Measurements from ENCODE around the gene MB21D2.

- TF ChIP-seq, protein P1, sequence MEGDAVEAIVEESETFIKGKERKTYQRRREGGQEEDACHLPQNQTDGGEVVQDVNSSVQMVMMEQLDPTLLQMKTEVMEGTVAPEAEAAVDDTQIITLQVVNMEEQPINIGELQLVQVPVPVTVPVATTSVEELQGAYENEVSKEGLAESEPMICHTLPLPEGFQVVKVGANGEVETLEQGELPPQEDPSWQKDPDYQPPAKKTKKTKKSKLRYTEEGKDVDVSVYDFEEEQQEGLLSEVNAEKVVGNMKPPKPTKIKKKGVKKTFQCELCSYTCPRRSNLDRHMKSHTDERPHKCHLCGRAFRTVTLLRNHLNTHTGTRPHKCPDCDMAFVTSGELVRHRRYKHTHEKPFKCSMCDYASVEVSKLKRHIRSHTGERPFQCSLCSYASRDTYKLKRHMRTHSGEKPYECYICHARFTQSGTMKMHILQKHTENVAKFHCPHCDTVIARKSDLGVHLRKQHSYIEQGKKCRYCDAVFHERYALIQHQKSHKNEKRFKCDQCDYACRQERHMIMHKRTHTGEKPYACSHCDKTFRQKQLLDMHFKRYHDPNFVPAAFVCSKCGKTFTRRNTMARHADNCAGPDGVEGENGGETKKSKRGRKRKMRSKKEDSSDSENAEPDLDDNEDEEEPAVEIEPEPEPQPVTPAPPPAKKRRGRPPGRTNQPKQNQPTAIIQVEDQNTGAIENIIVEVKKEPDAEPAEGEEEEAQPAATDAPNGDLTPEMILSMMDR (IDR thresholded peaks at IDR 0.05 in 8 of 11, conservative IDR thresholded peaks at IDR 0.05 in 3 of 11): no peak
- no peak for TF ChIP-seq POLR2AphosphoS5 (IDR thresholded peaks at IDR 0.05)
Observed at GRCh38 chr3:192881159-192881786, 36.4 kb downstream of the MB21D2 start.
